AG04450 (cell line): ENCODE measurements around the gene SERINC5. TPM values are rescaled to one million over a fixed set of nuclear protein-coding genes. Genes with fewer than 3 reads are reported as not detected.

ENCODE experiments used
- CTCF ChIA-PET: fragments of 300-600, 350-600 bp; formaldehyde crosslinking; extraction: SDS; loops from one replicate; lab custom pipeline; 2022; ENCODE audit warnings: antibody characterized with exemption, inconsistent platforms; lab: Charles Lee
- POLR2A ChIA-PET: fragments of 350-600 bp; formaldehyde crosslinking; extraction: SDS; loops from one replicate; lab custom pipeline; 2021; ENCODE audit warnings: antibody characterized with exemption, inconsistent platforms; lab: Yijun Ruan, JAX
- DNase-seq: peaks from one replicate; pipeline ENCODE4 v3.0.0-alpha.2; 2011; ENCODE audit warnings: low read depth, low spot score
- H3K27ac ChIP-seq: one replicate; pipeline ENCODE4 v1.5.1; 2012; ENCODE audit warnings: low read depth, low read length, control low read depth
- H3K27me3 ChIP-seq: one replicate; pipeline ENCODE4 v1.6.0; 2012; ENCODE audit warnings: low read length; ENCODE audit not compliant: control insufficient read depth, insufficient read depth
- H3K4me3 ChIP-seq: 2 replicates; pipeline ENCODE4 v1.5.1; 2011; ENCODE audit warnings: mild to moderate bottlenecking, low read depth, low read length, control low read depth
- H3K9me3 ChIP-seq: 2 replicates; pipeline ENCODE4 v1.5.1; 2012; ENCODE audit warnings: low read length; ENCODE audit not compliant: control insufficient read depth, insufficient read depth
- CTCF ChIP-seq: IDR thresholded peaks from 2 replicates; pipeline ENCODE4 v1.5.1; 2011; ENCODE audit warnings: low read depth, low read length, control low read depth, inconsistent platforms
- polyA plus RNA-seq: library from polyadenylated mRNA; depleted of rRNA; stranded (reverse); fragments of >200 nt; gene quantifications from 2 replicates; pipeline ENCODE4 v1.2.3, GENCODE V29; 2011

Gene SERINC5
- polyA plus RNA-seq, 1 experiment = 8.5 TPM

- POLR2A ChIA-PET = no interaction called here
- peaks cover 5% of the 10 kb centered on the region for H3K27me3 ChIP-seq
- CTCF ChIA-PET = no interaction called here
- no peak for DNase-seq
- no peaks in the 10 kb centered on the region for H3K9me3 ChIP-seq
- TF ChIP-seq CTCF = no peak
- H3K4me3 ChIP-seq = no peak overlapping the region
- H3K27ac ChIP-seq = no peak overlapping the region
Observed at GRCh38 chr5:80127116-80127552, 128.7 kb downstream of the SERINC5 start.

- ChIA-PET CTCF (interaction anchor here (0.8 to 1.4 kb wide), 3 partner anchors 34 to 181 kb away, joined by 3 to 6 read pairs (median 5); no protein-coding TSS in a partner anchor), POLR2A (interaction anchor here (1.3 kb wide), 1 partner anchor 130 kb away, joined by 5 read pairs; the partner anchor contains the start of gene SERINC5)
- no peak for DNase-seq
- no peak overlapping the region for H3K27ac ChIP-seq
- H3K27me3 ChIP-seq = peaks cover 5% of the 10 kb centered on the region
- H3K4me3 ChIP-seq = no peak overlapping the region
- H3K9me3 ChIP-seq = no peaks in the 10 kb centered on the region
- TF ChIP-seq CTCF = 0 out of 2 replicates have a peak, but pooled peaks have one; percentile 20
Observed at GRCh38 chr5:80125962-80126480, 129.8 kb downstream of the SERINC5 start.

GRCh38 chr5:80125022-80125961 lies 130.6 kb downstream of the SERINC5 start:
- no peak overlapping the region for H3K4me3 ChIP-seq
- no peaks in the 10 kb centered on the region for H3K9me3 ChIP-seq
- no peak for TF ChIP-seq CTCF
- no peak for DNase-seq
- ChIA-PET POLR2A (interaction anchor here (1.3 kb wide), 1 partner anchor 131 kb away, joined by 5 read pairs; the partner anchor contains the start of gene SERINC5), CTCF (interaction anchor here (1.3 to 1.4 kb wide), 2 partner anchors 33 to 42 kb away, joined by 5 to 6 read pairs; no protein-coding TSS in a partner anchor)
- no peak overlapping the region for H3K27ac ChIP-seq
- peaks cover 5% of the 10 kb centered on the region for H3K27me3 ChIP-seq

GRCh38 chr5:80124121-80124918 lies 131.5 kb downstream of the SERINC5 start:
- H3K9me3 ChIP-seq = no peaks in the 10 kb centered on the region
- CTCF ChIA-PET = interaction anchor here (1.2 to 1.9 kb wide), 2 partner anchors 33 to 40 kb away, joined by 4 to 6 read pairs; no protein-coding TSS in a partner anchor
- POLR2A ChIA-PET = no interaction called here
- DNase-seq = no peak
- TF ChIP-seq CTCF = no peak
- H3K27ac ChIP-seq = no peak overlapping the region
- peaks cover 5% of the 10 kb centered on the region for H3K27me3 ChIP-seq
- H3K4me3 ChIP-seq = no peak overlapping the region
